HG02798 (cell line): Measurements from ENCODE around the gene SLC11A1.

Experiments used
- ATAC-seq: cut with Tn5 transposase; IDR thresholded peaks from one replicate; pipeline ENCODE4 v1.9.1; 2021; ENCODE audit warnings: mild to moderate bottlenecking; ENCODE audit not compliant: unreplicated experiment, poor library complexity

Gene SLC11A1

GRCh38 chr2:218381916-218382366 lies at the start of gene SLC11A1:
SLC11A1 (plus strand) TSS chr2:218382273; CDS start chr2:218382369, 96 bp downstream.
- ATAC-seq, result no peak

- ATAC-seq, result no peak
Measured at GRCh38 chr2:218332288-218332687, 49.8 kb upstream of the SLC11A1 start.

GRCh38 chr2:218332920-218333645 lies 49.0 kb upstream of the SLC11A1 start:
- no peak for ATAC-seq

- no peak for ATAC-seq
Measured at GRCh38 chr2:218334531-218334930, 47.5 kb upstream of the SLC11A1 start.

GRCh38 chr2:218340656-218341055 lies 41.4 kb upstream of the SLC11A1 start:
- no peak for ATAC-seq

GRCh38 chr2:218341381-218341780 lies 40.7 kb upstream of the SLC11A1 start:
- ATAC-seq, result no peak

GRCh38 chr2:218342837-218343236 lies 39.2 kb upstream of the SLC11A1 start:
- no peak for ATAC-seq

GRCh38 chr2:218343591-218343990 lies 38.5 kb upstream of the SLC11A1 start:
- ATAC-seq, result no peak

- no peak for ATAC-seq
Measured at GRCh38 chr2:218344090-218344754, 37.9 kb upstream of the SLC11A1 start.

- no peak for ATAC-seq
Measured at GRCh38 chr2:218344755-218345417, 37.2 kb upstream of the SLC11A1 start.

- ATAC-seq, result no peak
Measured at GRCh38 chr2:218345491-218346236, 36.4 kb upstream of the SLC11A1 start.

GRCh38 chr2:218347172-218347571 lies 34.9 kb upstream of the SLC11A1 start:
- ATAC-seq, result no peak

- ATAC-seq, result no peak
Measured at GRCh38 chr2:218354045-218354444, 28.0 kb upstream of the SLC11A1 start.

- no peak for ATAC-seq
Measured at GRCh38 chr2:218354850-218355443, 27.1 kb upstream of the SLC11A1 start.

- ATAC-seq, result no peak
Measured at GRCh38 chr2:218357236-218358177, 24.6 kb upstream of the SLC11A1 start.

GRCh38 chr2:218360453-218360852 lies 21.6 kb upstream of the SLC11A1 start:
- no peak for ATAC-seq

- no peak for ATAC-seq
Measured at GRCh38 chr2:218362606-218363005, 19.5 kb upstream of the SLC11A1 start.

- ATAC-seq, result no peak
Measured at GRCh38 chr2:218363736-218364135, 18.3 kb upstream of the SLC11A1 start.

GRCh38 chr2:218364196-218364595 lies 17.9 kb upstream of the SLC11A1 start:
- no peak for ATAC-seq
